Measurements from ENCODE around the gene EAPP.
"Not testable (repeated sequence)": the region's sequence is repeated elsewhere in the genome, so short reads cannot be mapped to it uniquely, and the experiment has no call there.

EAPP gene

GRCh38 chr14:34527591-34527990 lies 11.9 kb downstream of the EAPP start:
- H3K36me3 ChIP-seq (ENCODE audit: control insufficient read depth, insufficient read depth, low read length) = peaks cover 32% of the 10 kb centered on the region
- no peak overlapping the region for H3K4me3 ChIP-seq (ENCODE audit: low read depth, low read length)
- H3K4me1 ChIP-seq (ENCODE audit: control insufficient read depth, insufficient read depth, low read length) = no peaks in the 10 kb centered on the region
- H3K9ac ChIP-seq (ENCODE audit: low read depth, low read length) = no peak overlapping the region
- no peaks in the 10 kb centered on the region for H3K9me3 ChIP-seq (ENCODE audit: control insufficient read depth, insufficient read depth, low read length)
- no peaks in the 10 kb centered on the region for H3K27me3 ChIP-seq (ENCODE audit: control insufficient read depth, insufficient read depth, low read length)

GRCh38 chr14:34524216-34524615 lies 15.3 kb downstream of the EAPP start:
- not testable (repeated sequence) for H3K4me3 ChIP-seq (ENCODE audit: low read depth, low read length); H3K27me3 ChIP-seq (ENCODE audit: control insufficient read depth, insufficient read depth, low read length); H3K9me3 ChIP-seq (ENCODE audit: control insufficient read depth, insufficient read depth, low read length); H3K4me1 ChIP-seq (ENCODE audit: control insufficient read depth, insufficient read depth, low read length); H3K9ac ChIP-seq (ENCODE audit: low read depth, low read length)
- H3K36me3 ChIP-seq (ENCODE audit: control insufficient read depth, insufficient read depth, low read length) = peaks cover 32% of the 10 kb centered on the region

DNA sequence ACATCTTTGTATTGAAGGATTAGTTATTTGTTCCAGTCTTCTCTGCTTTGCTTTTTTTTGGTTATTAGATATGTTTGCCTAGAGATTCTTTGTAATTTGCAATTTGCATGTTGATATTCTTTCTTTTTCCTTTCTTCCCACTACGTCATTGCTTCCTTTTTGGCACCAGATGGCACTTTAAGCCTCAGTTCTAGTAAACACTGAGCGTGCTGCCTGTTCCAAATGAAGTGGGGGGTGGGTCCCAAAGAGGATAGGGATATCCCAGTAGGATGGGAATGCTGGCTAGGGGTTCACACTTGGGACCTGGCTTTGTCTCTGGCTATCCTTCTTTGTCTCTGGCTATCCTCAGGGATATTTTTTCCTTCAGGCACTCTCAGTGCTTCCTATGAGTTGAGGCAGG lies 17.0 kb downstream of the EAPP start:
- Histone ChIP-seq H3K4me1 (ENCODE audit: control insufficient read depth, insufficient read depth, low read length) (no peaks in the 10 kb centered on the region), H3K9me3 (ENCODE audit: control insufficient read depth, insufficient read depth, low read length) (no peaks in the 10 kb centered on the region), H3K4me3 (ENCODE audit: low read depth, low read length) (no peak overlapping the region), H3K9ac (ENCODE audit: low read depth, low read length) (no peak overlapping the region), H3K36me3 (ENCODE audit: control insufficient read depth, insufficient read depth, low read length) (peaks cover 27% of the 10 kb centered on the region), H3K27me3 (ENCODE audit: control insufficient read depth, insufficient read depth, low read length) (no peaks in the 10 kb centered on the region)

GRCh38 chr14:34521071-34521470 lies 18.4 kb downstream of the EAPP start:
- H3K4me1 ChIP-seq (ENCODE audit: control insufficient read depth, insufficient read depth, low read length); H3K9ac ChIP-seq (ENCODE audit: low read depth, low read length); H3K4me3 ChIP-seq (ENCODE audit: low read depth, low read length); H3K9me3 ChIP-seq (ENCODE audit: control insufficient read depth, insufficient read depth, low read length); H3K27me3 ChIP-seq (ENCODE audit: control insufficient read depth, insufficient read depth, low read length): not testable (repeated sequence)
- peaks cover 17% of the 10 kb centered on the region for H3K36me3 ChIP-seq (ENCODE audit: control insufficient read depth, insufficient read depth, low read length)

GRCh38 chr14:34520304-34520970 lies 19.1 kb downstream of the EAPP start:
- not testable (repeated sequence) for H3K9ac ChIP-seq (ENCODE audit: low read depth, low read length); H3K4me1 ChIP-seq (ENCODE audit: control insufficient read depth, insufficient read depth, low read length); H3K4me3 ChIP-seq (ENCODE audit: low read depth, low read length); H3K9me3 ChIP-seq (ENCODE audit: control insufficient read depth, insufficient read depth, low read length); H3K27me3 ChIP-seq (ENCODE audit: control insufficient read depth, insufficient read depth, low read length)
- peaks cover 17% of the 10 kb centered on the region for H3K36me3 ChIP-seq (ENCODE audit: control insufficient read depth, insufficient read depth, low read length)

DNA sequence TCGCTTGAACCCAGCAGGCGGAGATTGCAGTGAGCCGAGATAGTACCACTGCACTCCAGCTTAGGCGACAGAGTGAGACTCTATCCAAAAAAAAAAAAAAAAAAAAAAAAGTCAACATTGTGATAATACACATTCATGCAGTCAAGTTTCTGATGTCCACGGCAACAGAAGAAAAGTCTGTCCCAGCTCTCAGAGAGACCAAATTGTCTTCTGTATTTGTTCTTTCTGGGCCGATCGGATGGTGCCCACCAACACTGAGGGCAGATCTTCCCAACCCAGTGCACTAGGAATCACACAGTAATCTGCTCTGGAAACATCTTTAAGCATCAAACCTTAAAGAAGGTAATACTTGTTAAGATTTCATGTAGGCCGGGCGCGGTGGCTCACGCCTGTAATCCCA lies 31.6 kb downstream of the EAPP start:
- H3K9me3 ChIP-seq (ENCODE audit: control insufficient read depth, insufficient read depth, low read length) = no peaks in the 10 kb centered on the region
- no peaks in the 10 kb centered on the region for H3K4me1 ChIP-seq (ENCODE audit: control insufficient read depth, insufficient read depth, low read length)
- H3K9ac ChIP-seq (ENCODE audit: low read depth, low read length) = no peak overlapping the region
- no peaks in the 10 kb centered on the region for H3K36me3 ChIP-seq (ENCODE audit: control insufficient read depth, insufficient read depth, low read length)
- no peaks in the 10 kb centered on the region for H3K27me3 ChIP-seq (ENCODE audit: control insufficient read depth, insufficient read depth, low read length)
- H3K4me3 ChIP-seq (ENCODE audit: low read depth, low read length) = no peak overlapping the region

GRCh38 chr14:34507459-34507858 lies 32.0 kb downstream of the EAPP start:
- peaks cover 3% of the 10 kb centered on the region for H3K4me1 ChIP-seq (ENCODE audit: control insufficient read depth, insufficient read depth, low read length)
- H3K9ac ChIP-seq (ENCODE audit: low read depth, low read length) = no peak overlapping the region
- H3K36me3 ChIP-seq (ENCODE audit: control insufficient read depth, insufficient read depth, low read length) = no peaks in the 10 kb centered on the region

DNA sequence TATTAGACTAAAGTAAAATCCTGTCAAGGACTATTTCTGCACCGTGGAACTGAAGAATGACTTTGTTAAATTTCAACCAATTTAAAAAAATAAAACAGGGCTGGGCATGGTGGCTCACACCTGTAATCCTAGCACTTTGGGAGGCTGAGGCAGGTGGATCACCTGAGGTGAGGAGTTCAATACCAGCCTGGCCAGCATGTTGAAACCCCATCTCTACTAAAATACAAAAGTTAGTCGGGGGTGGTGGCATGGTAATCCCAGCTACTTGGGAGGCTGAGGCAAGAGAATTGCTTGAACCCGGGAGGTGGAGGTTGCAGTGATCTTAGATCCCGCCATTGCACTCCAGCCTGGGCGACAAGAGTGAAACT lies 34.4 kb downstream of the EAPP start:
- not testable (repeated sequence) for H3K27me3 ChIP-seq (ENCODE audit: control insufficient read depth, insufficient read depth, low read length); H3K9me3 ChIP-seq (ENCODE audit: control insufficient read depth, insufficient read depth, low read length); H3K4me1 ChIP-seq (ENCODE audit: control insufficient read depth, insufficient read depth, low read length); H3K36me3 ChIP-seq (ENCODE audit: control insufficient read depth, insufficient read depth, low read length); H3K4me3 ChIP-seq (ENCODE audit: low read depth, low read length); H3K9ac ChIP-seq (ENCODE audit: low read depth, low read length)

More at GRCh38 chr14:34507459-34507858, 32.0 kb downstream of the EAPP start:
- no peak overlapping the region for H3K4me3 ChIP-seq (ENCODE audit: low read depth, low read length)
- H3K27me3 ChIP-seq (ENCODE audit: control insufficient read depth, insufficient read depth, low read length) = no peaks in the 10 kb centered on the region
- no peaks in the 10 kb centered on the region for H3K9me3 ChIP-seq (ENCODE audit: control insufficient read depth, insufficient read depth, low read length)

- not testable (repeated sequence) for H3K4me1 ChIP-seq (ENCODE audit: control insufficient read depth, insufficient read depth, low read length); H3K9ac ChIP-seq (ENCODE audit: low read depth, low read length); H3K4me3 ChIP-seq (ENCODE audit: low read depth, low read length); H3K36me3 ChIP-seq (ENCODE audit: control insufficient read depth, insufficient read depth, low read length); H3K27me3 ChIP-seq (ENCODE audit: control insufficient read depth, insufficient read depth, low read length); H3K9me3 ChIP-seq (ENCODE audit: control insufficient read depth, insufficient read depth, low read length)
Measured at GRCh38 chr14:34504027-34504426, 35.5 kb downstream of the EAPP start.

DNA sequence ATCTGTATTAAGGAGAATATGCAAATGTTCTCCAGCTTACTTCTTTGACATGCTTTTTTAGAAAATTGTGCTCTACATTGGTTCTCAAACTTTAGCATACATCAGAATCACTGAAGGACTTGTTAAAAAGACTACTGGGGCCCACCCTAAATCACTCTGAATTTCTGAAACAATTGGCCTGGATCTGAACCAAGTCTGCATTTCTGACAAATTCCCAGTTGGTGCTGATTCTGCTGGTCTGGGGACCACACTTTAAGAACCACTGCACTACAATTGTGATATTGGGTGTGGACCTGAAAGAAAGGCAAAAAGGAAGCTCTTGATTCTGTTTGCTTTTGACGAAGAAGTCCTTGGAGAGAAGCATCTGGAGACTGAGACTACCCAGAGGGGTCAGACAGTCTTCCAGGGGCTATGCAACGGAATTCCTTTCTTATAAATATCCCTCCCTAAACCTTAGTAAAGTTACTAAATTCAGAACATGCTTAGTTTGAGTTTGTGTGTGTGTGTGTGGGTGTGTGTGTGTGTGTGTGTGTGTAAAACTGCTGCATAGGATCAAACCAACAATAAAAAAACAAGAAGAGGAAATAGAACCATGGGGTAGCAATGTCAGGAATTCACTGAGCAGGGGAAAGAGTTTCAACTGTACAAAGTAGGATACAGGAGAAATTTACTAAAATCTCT lies 36.8 kb downstream of the EAPP start:
- H3K4me1 ChIP-seq (ENCODE audit: control insufficient read depth, insufficient read depth, low read length) = peaks cover 7% of the 10 kb centered on the region
- H3K4me3 ChIP-seq (ENCODE audit: low read depth, low read length) = no peak overlapping the region
- H3K9ac ChIP-seq (ENCODE audit: low read depth, low read length) = no peak overlapping the region
- no peaks in the 10 kb centered on the region for H3K9me3 ChIP-seq (ENCODE audit: control insufficient read depth, insufficient read depth, low read length)
- H3K27me3 ChIP-seq (ENCODE audit: control insufficient read depth, insufficient read depth, low read length) = no peaks in the 10 kb centered on the region
- no peaks in the 10 kb centered on the region for H3K36me3 ChIP-seq (ENCODE audit: control insufficient read depth, insufficient read depth, low read length)

GRCh38 chr14:34502001-34502400 lies 37.5 kb downstream of the EAPP start:
- no peak overlapping the region for H3K9ac ChIP-seq (ENCODE audit: low read depth, low read length)
- no peak overlapping the region for H3K4me3 ChIP-seq (ENCODE audit: low read depth, low read length)
- H3K4me1 ChIP-seq (ENCODE audit: control insufficient read depth, insufficient read depth, low read length) = peaks cover 14% of the 10 kb centered on the region
- H3K27me3 ChIP-seq (ENCODE audit: control insufficient read depth, insufficient read depth, low read length) = no peaks in the 10 kb centered on the region
- H3K36me3 ChIP-seq (ENCODE audit: control insufficient read depth, insufficient read depth, low read length) = no peaks in the 10 kb centered on the region
- H3K9me3 ChIP-seq (ENCODE audit: control insufficient read depth, insufficient read depth, low read length) = no peaks in the 10 kb centered on the region

DNA sequence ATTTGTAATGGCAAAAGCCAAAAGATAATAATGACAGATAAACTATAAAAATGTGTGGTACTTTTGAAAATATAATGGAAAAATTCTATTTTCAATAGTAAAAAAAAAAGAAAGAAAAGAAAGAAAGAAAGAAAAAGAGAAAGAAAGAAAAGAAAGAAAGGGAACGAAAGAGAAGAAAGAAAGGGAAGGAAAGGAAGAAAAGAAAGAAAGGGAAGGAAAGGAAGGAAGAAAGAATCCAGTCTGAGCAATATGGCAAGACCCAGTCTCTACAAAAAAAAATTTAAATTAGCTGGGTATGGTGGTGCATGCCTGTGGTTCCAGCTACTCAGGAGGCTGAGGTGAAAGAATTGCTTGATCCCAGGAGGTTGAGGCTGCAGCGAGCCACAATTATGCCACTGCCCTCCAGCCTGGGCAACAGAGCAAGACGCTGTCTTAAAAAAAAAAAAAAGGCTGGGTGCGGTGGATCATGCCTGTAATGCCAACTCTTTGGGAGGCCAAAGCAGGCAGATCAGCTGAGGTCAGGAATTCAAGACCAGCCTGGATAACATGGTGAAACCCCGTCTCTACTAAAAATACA lies 38.4 kb downstream of the EAPP start:
- Histone ChIP-seq H3K27me3 (ENCODE audit: control insufficient read depth, insufficient read depth, low read length) (no peaks in the 10 kb centered on the region), H3K4me3 (ENCODE audit: low read depth, low read length) (no peak overlapping the region), H3K4me1 (ENCODE audit: control insufficient read depth, insufficient read depth, low read length) (peaks cover 17% of the 10 kb centered on the region), H3K9ac (ENCODE audit: low read depth, low read length) (no peak overlapping the region), H3K36me3 (ENCODE audit: control insufficient read depth, insufficient read depth, low read length) (no peaks in the 10 kb centered on the region), H3K9me3 (ENCODE audit: control insufficient read depth, insufficient read depth, low read length) (no peaks in the 10 kb centered on the region)
